DMS 273 treated with DMSO at 0.1 percent for 48 hours (cell line): ENCODE measurements around the gene PZP.
"Not testable (repeated sequence)": the region's sequence is repeated elsewhere in the genome, so short reads cannot be mapped to it uniquely, and the experiment has no call there.

Experiments
- DNase-seq: peaks from one replicate; lab custom pipeline; 2025; lab: John Stamatoyannopoulos, UW

The PZP gene

GRCh38 chr12:9208229-9208628, at the start of gene PZP:
PZP (minus strand) TSS chr12:9208395; CDS start chr12:9208341, 54 bp downstream.
- no peak for DNase-seq

DNA sequence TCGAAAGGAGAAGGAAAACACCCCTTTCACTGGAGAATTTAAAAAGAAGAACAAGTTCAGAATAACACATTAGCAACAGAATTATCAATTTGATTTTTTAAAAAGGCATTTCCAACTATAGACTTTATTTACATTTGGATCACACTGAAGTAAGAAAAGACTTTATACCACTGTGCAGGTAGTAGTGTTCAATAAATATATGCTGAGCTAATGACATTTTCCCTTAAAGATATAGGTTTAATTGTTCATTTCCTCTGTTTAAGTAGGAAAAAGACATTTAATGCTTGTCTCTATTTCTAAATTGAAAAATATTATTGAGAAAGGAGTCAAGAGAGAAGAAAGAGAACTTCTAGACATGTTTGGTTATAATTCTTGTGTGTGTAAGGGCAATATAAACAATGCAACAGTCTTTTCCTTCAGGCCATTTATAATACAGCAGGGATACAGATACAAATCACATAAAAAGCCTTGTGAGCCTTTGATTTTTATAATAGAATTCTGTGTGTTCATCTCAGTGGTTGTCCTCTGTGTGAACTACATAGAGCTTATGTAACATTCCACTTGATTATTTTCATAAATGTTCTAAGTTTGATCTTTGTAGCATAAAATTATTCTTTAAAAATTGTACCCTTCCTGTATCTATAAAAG, 48.7 kb upstream of the PZP start:
- DNase-seq = no peak

DNA sequence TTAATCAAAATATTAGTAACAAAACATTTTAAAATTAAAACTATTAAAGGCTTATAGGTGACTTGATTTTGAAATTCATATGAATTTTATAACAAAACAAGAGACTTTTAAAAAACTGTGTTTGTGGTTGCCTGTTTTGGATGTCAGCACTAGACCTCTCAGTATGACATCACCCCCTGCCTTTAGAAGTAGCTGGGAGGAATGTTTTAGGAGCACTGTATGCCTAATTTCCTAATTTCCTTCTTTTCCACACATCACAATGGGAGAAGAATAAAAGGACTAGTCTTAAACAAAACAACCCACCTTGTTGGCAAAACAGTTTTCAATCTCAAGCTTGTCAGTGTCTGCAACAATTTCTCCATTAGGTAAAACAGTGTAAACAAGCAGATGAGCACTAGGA, 48.1 kb upstream of the PZP start:
- no peak for DNase-seq

- no peak for DNase-seq
Measured at GRCh38 chr12:9255837-9256236, 47.6 kb upstream of the PZP start.

DNA sequence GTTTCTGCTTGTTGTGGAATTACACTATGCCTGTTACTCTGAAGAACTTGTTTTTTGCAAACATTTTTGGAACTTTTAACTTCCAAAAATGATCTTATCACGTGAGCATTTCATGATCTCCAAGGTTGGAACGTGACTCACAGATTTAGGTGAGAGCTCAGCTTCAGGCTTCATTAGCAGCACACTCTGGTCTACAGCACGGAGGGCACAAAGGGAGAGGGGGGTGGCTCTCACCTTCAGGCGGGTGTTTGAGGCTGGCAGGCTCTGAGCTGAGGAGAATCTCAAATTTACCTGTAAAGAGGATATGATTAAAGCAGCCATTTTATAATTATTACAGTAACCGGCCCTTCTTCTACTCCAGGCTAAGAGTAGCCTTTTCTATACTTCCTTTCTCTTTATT, 45.3 kb upstream of the PZP start:
- DNase-seq = no peak

GRCh38 chr12:9252791-9253190, 44.6 kb upstream of the PZP start:
- not testable (repeated sequence) for DNase-seq

DNA sequence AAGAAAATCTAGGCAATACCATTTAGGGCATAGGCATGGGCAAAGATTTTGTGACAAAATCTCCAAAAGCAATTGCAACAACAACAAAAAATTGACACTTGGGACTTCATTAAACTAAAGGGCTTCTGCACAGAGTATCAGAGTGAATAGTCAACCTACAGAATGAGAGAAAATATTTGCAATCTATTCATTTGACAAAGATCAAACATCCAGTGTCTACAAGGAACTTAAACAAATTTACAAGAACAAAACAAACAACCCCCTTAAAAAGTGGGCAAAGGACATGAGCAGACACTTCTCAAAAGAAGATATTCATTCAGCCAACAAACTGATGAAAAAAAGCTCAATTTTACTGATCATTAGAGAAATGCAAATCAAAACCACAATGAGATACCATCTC, 44.1 kb upstream of the PZP start:
- no peak for DNase-seq

DNA sequence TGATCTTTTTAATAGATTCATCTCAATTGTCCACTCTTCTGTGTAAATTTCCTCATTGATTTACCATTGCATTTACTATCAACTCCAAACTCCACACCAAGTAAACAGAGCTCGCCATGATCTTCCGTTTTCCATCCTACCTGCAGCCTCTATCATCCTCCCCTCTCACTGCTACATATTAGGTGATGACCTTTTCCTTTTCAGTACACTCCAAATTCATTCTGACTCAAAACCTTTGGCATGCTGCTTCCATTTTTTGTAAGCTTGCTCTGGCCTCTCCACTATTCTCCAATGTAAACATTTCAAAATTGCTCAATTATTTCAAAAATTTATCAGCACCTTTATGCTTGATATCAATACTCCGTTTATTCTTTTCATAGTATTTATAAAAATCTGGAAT, 40.2 kb upstream of the PZP start:
- DNase-seq = no peak

GRCh38 chr12:9244894-9245293, 36.7 kb upstream of the PZP start:
- DNase-seq = no peak

DNA sequence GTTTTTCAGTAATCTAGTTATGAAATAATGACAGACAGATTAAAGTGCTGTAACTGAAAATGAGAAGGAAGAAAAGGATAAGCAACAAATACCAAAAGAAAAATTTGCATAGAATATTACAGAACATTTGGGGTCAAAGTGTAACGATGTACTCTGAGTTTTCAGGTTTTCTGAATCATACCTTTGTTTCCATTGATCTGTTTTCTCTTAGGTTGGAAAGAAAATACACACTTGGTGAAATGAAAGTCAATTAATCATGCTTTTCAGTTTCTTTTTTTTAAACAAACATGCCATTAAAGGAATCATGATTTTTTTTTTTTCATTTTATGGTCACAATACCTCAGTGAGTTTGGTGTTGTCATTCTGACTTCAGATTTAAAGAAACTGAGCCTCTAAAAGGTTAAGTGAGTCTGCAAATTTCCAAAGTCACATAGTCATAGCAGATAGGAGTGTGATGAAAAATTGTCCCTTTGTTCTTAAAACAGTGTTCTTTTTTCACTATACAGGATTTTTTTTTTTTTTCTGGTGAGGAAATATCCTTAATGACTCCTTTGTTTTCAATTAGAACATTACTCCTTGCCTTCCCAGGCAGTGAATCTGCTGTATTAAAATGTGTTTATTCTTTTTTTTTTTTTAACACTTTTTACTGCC, 35.9 kb upstream of the PZP start:
- DNase-seq = no peak

DNA sequence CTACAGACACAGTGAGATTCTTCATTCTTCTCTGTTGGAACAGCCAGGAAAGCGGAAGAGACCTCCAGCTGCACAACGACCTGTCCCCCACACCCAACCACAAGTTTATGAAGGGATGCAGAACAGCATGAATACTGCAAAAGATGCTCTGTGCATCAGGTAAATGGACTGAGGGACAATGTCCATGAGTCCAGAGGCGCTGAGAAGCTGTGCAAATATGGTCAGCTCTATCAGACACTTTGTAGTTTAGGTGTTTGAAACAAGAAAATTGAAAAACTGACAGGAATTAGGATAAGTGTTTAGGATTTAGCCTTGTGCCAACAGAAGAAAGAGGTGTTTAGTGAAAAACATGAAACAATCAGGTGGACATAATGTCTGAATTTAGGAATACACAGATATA, 33.1 kb upstream of the PZP start:
- no peak for DNase-seq

GRCh38 chr12:9240776-9241175, 32.6 kb upstream of the PZP start:
- DNase-seq = no peak

- DNase-seq = not testable (repeated sequence)
Measured at GRCh38 chr12:9240004-9240635, 31.9 kb upstream of the PZP start.

DNA sequence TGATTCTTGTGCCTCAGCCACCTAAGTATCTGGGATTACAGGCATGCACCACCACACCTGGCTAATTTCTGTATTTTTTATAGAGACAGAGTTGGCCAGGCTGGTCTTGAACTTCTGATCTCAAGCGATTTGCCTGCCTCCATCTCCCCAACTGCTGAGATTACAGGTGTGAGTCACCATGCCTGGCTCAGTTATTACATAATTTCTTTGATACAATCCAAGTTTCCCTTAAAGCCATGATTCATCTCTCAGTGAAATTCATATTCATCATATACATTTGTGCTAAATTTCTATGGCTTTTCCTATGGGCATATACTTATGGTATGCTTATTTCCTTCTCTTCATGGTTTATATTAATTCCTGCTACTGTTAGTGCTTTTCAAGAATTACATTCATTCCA, 29.1 kb upstream of the PZP start:
- no peak for DNase-seq

DNA sequence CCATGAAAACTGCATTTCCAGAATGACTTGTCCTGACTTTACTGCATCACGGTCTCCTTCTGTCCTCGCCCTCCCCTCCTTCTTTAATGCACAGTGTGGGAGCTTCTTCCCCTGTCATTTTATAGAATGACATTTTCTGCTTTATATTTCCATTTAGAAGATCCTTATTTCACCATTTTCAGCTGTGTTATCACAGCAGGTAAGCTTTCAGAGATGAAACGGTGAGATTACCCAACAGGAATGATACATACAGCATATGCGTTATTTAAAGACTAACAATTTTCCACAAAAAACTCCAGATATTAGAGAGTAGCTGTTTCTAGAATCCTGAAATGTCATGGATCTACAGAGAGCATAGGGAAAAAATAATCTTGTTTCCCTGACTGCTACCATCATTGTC, 27.3 kb upstream of the PZP start:
- no peak for DNase-seq

DNA sequence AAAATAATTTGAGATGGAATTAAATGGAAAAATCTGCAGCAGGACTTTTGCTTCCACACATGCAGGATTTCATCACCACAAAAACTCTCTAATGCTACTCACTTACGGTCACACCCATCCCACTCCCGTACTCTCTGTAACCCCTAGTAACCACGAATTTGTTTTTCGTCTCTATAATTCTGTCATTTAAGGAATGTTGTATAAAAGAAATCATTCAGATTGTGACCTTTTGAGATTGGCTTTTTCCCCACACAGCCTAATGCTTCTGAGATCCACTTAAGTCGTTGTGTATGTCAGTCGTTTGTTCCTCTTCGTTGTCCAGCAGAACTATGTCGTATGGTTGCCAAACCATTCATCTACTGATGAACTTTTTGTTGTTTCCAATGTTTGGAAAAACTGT, 19.8 kb upstream of the PZP start:
- DNase-seq = no peak

- DNase-seq = no peak
Measured at GRCh38 chr12:9223830-9224229, 15.6 kb upstream of the PZP start.

DNA sequence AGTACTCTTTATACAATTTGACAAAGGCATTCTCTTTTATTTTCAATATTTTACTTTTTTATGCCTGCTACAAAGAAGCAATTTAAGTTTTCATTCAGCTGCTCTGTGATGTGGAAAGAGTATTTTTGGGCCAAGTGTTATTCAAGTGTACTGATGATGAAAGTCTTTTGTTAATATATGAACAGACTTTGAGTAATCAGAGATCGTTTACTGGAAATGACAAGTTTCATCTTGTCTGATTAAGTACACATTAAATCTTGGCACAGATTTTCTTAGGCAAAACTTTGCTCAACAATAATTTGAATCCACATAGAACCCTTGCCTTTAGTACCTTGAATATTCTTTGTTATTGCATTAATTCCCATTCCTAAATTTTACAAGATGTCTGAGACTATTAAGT, 13.3 kb upstream of the PZP start:
- peak; percentile 6 for DNase-seq

- not testable (repeated sequence) for DNase-seq
Measured at GRCh38 chr12:9221011-9221410, 12.8 kb upstream of the PZP start.

- no peak for DNase-seq
Measured at GRCh38 chr12:9214534-9214933, 6.3 kb upstream of the PZP start.

DNA sequence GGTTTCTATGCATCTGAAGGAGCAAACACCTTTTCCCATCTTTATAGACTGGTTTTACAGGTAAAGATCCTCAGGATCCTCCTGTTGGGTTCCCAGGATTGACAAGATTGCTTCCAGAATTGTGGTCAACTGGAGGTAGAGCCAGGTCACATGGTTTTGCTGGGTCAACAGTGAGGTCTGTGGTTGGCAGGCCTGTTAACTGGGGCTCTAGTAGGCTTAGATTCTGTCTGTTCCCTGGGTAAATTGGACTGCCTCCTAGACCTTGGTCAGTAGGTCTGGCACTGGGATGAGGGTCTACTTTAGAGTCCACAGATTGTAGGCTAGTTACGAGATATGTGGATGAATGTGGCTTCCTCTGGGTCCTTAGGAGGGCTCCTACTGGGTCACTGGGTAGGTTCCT, 3.5 kb upstream of the PZP start:
- no peak for DNase-seq

GRCh38 chr12:9204380-9204779, 3.8 kb downstream of the PZP start:
- DNase-seq = no peak

- DNase-seq = no peak
Measured at GRCh38 chr12:9198012-9198411, 10.2 kb downstream of the PZP start.

DNA sequence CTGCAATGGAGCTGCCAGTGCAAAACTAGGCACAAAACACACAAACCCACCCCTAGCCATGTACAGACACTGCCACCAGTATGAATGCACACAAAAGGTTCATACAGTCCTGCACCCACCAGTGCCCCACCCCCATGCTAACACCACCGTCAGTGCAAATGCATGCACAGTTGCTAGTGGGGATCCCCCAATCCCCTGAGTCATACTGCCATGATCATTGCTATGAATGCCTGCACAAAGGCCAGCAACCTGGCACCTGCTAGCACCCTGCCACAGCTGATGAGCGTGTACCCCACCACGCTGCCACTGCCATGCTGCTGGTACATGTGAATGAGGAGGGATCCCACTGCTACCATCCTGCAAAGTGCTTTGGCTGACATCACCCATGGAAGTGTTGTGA, 23.9 kb downstream of the PZP start:
- no peak for DNase-seq
